Central memory CD4-positive, alpha-beta T cell (primary cell): ENCODE results near the gene CAPN8.

Experiments
- DNase-seq: peaks from one replicate; pipeline ENCODE4 v3.0.0; 2022

CAPN8 gene

GRCh38 chr1:223702735-223703667 lies 37.5 kb upstream of the CAPN8 start:
- no peak for DNase-seq

GRCh38 chr1:223700942-223701637 lies 35.6 kb upstream of the CAPN8 start:
- no peak for DNase-seq

- DNase-seq, result no peak
Measured at GRCh38 chr1:223700388-223700918, 35.0 kb upstream of the CAPN8 start.

- no peak for DNase-seq
Measured at GRCh38 chr1:223695941-223696340, 30.4 kb upstream of the CAPN8 start.

GRCh38 chr1:223695014-223695548 lies 29.6 kb upstream of the CAPN8 start:
- DNase-seq, result no peak

GRCh38 chr1:223691121-223691520 lies 25.6 kb upstream of the CAPN8 start:
- DNase-seq, result no peak

- no peak for DNase-seq
Measured at GRCh38 chr1:223684488-223684792, 18.9 kb upstream of the CAPN8 start.

GRCh38 chr1:223683586-223684487 lies 18.3 kb upstream of the CAPN8 start:
- DNase-seq, result peak; percentile 40

- DNase-seq, result no peak
Measured at GRCh38 chr1:223682502-223682901, 17.0 kb upstream of the CAPN8 start.

GRCh38 chr1:223680188-223680587 lies 14.7 kb upstream of the CAPN8 start:
- DNase-seq, result no peak

- no peak for DNase-seq
Measured at GRCh38 chr1:223678841-223679240, 13.3 kb upstream of the CAPN8 start.

GRCh38 chr1:223674119-223674890 lies 8.8 kb upstream of the CAPN8 start:
- no peak for DNase-seq

- DNase-seq, result no peak
Measured at GRCh38 chr1:223670458-223671159, 5.1 kb upstream of the CAPN8 start.

- DNase-seq, result no peak
Measured at GRCh38 chr1:223669003-223669795, 3.7 kb upstream of the CAPN8 start.

- no peak for DNase-seq
Measured at GRCh38 chr1:223667484-223668182, 2.1 kb upstream of the CAPN8 start.

- no peak for DNase-seq
Measured at GRCh38 chr1:223664106-223664505, 1.4 kb downstream of the CAPN8 start.

GRCh38 chr1:223662943-223663342 lies 2.6 kb downstream of the CAPN8 start:
- no peak for DNase-seq

- DNase-seq, result no peak
Measured at GRCh38 chr1:223659711-223660110, 5.8 kb downstream of the CAPN8 start.

GRCh38 chr1:223657978-223658377 lies 7.5 kb downstream of the CAPN8 start:
- DNase-seq, result no peak

- DNase-seq, result no peak
Measured at GRCh38 chr1:223654083-223654482, 11.4 kb downstream of the CAPN8 start.
